Measurements from ENCODE around the gene MEGF11.
"Not testable (repeated sequence)": the region's sequence is repeated elsewhere in the genome, so short reads cannot be mapped to it uniquely, and the experiment has no call there.

Gene MEGF11

DNA sequence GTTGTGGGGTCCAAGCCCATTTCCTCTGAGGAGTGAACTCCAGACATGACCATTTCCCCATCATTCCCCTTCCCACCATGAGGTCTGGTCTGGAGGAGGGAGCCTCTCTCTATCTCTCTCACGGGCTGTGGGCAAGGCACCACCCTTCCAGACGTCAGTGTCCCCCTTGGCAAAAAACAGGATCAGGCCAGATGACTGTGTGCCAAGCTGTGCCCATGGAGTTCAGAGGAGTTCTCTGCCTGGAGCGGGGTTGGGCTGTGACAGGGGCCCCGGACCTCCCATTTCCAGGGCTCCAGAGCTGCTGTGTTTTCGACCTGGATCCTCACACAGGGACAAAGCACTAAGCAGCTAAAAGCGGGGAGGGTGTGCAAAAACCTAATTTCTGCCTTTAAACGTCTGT is 259.8 kb downstream of the MEGF11 start:
- DNase-seq, result no peak

DNA sequence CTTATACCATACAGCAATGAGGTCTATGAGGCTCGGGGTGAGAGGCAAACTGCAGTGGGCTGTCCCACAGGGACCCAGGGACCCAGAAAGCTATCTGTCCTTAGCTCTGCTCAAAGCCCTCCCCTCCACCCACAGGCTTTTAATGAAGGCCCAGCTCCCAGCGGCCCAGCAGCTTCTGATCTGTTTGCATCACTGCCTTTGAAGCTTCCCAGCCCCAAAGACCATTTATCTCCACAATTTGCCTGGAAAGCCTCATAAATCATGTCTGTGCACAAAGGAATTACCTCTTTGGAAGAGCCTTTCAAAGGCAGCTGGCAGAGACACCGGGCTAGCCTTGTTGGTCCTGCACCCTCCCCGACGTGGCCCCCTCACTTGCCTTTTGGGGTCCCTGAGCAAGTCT is 260.3 kb downstream of the MEGF11 start:
- DNase-seq, result no peak

DNA sequence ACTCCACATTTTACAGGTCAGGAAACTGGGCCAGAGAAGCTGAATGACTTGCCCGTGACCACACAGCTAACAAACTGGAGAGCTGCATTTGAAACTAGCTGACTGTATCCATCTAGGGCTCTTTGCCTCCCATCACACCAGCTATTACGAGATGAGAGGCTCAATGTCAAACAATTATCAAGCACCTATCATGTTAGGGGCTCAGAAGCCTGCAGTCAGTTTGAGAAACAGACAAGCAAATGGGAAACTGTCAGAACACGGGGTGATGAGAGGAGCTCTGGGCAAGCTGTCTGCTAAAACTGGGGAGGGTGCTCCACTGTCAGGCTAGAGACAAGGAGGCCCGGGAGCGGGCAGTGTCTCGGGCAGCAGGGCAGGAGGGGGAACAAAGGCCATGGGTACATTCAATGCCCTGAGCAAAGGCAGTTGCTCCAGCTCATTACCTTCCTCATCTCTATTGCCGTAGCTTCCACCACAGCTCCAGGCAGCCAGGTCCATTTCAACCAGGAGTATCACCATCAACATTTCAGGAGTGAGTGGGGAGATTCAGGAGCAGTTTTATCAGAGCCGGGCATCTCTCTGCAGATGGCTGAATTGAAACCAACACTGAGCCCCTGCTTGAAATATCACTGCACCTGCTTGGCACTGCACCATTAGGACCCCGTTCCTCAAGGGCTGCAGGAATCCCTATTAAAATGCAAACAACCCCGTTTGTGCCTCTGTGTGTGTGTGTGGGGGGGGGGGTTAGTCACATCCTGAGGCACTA is 261.6 kb downstream of the MEGF11 start:
- DNase-seq, result no peak

DNA sequence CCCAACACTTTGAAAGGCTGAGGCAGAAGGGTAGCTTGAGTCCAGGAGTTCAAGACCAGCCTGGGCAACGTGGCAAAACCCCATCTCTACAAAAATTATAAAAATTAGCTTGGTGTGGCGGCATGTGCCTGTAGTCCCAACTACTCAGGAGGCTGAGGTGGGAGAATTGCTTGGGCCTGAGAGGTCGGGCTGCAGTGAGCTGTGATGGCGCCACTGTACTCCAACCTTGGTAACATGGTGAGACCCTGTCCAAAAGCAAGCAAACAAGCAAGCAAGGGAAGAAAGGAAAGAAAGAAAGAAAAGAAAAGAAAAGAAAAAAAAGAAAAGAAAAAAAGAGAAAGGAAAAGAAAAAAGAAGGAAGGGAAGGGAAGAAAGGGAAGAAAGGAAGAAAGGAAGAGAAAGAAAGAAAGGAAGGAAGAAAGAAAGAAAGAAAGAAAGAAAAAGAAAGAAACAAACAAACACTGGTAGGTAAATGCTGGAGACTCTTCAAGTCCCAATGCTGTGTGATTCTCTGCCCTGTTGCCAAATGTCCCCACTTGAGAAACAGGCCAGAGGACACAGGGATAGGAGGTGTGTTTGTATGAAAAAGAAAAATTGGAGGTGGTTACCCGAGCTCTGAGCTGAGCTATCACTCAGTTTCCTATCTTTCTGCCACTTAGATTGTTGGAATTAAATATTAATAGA is 263.1 kb downstream of the MEGF11 start:
- no peak for DNase-seq

DNA sequence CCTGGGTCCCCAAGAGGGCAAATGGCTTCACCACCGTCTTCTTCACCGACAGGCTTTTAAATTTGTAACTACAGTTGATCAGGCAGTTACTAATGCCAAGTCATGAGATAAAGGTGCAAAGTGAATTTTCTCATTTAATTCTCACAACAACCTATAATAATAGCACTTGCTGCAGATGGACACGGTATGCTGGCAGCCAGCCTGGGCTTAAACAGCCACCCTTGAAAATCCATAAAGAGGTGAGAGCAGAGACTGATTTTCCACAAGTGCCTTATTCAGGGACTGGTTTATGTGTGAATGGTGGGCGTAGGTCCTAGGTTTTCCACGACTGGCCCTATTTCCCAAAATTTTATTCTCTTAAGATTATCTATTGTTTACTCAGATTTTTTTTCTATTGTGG is 266.4 kb downstream of the MEGF11 start:
- DNase-seq, result no peak

DNA sequence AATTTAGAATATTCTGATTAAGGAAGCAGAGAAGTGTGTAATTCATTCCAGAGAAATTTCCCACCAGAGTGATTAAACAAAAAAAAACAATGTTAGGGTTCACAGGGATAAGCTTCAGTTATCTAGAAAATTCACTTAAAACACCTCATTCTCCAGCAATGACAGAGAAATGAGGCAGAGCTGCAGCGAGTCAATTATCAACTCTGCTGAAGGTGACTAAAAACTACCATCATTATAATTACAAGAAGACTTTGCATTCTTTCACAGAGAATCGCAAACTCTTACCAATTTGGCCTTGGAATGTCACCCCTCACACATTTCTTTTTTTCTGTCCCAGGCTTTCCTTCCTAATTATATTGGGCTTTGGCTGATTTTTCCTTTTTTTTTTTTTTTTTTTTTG is 267.1 kb downstream of the MEGF11 start:
- no peak for DNase-seq

DNA sequence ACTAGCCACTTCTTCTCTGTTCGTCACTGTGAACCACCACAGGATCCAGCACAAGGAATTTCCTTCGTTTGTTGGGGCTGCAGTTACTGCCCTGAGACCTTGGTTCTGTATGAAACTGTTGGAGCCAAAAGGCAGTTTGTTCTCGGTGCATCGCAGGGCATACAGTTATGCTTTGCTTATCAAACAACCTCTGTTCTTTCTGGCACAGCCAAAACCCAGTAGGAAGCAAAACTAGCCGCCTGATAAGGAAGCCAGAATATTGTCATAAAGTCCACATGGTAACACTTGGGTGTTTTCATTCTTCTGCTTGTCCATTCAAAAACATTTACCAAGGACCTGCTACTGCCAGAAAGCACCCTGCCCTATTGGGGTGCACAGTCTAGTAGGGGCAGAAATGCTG is 268.2 kb downstream of the MEGF11 start:
- no peak for DNase-seq

DNA sequence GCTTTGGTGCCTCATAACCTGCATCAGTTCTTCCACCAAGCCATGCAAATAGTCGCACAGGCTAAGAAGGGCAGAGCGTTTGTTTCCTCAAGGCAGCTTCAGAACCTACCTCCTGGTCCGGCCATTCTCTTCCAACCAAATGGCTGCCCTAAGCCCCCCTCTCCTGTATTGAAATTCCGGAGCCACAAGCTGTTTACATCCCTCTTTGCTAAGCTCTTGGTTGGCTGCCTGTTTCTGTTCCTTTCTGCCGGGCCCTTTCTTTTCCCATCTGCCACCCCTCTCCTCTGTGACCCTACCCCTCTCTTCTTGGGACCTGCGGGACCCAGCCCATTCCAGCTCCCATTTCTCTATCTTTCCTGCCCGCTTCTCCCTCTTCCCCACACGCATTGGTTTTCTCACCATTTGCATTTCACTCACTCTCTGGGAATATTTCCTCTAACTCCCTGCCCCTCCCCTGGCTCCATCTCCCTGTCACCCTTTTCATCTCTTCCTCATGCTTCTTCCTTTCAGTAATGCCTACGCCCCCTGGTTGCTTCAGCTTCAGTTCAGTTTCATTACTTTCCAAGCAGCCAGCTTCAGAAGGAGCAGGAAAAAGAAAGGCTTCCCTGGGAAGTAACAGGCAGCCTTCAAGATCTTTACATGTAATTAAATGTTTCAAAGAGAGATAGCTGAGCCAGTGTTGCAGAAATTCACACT is 270.8 kb downstream of the MEGF11 start:
- no peak for DNase-seq

DNA sequence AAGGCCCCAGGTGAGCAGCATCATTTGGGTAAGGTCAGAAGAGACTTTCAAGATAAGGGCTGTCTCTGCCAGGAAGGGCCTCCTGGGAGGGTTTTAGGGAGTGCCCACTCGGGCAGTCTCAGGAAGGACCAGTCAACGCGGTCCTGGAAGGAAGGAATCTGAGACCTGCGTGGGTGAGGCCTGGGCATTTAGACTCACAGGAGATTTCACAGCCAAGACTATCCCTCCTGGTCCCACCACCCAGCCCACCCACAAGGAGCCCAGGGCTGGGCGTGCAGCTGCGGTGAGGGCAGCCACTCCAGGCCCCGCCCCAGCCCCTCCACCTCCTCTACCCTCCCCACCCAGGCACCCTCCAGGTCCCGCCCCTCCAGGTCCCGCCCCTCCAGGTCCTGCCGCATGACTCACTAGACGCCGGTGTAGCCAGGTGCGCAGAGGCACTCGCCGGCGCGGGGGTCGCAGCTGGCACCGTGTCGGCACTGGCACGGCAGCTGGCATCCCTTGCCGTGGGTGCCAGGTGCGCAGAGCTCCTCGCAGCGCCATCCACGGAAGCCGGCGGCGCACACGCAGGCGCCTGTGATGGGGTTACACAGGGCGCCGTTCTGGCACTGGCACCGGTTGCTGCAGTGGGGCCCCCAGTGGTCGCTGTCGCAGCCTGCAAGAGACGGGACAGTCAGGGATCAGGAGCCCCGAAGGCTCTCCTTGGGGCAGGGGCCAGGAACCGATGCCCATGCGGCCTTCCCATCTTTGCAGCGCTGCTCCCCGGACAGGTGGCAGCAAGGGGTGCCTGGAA is 271.5 kb downstream of the MEGF11 start:
- DNase-seq, result peak; percentile 12 to 53 (median 27)

DNA sequence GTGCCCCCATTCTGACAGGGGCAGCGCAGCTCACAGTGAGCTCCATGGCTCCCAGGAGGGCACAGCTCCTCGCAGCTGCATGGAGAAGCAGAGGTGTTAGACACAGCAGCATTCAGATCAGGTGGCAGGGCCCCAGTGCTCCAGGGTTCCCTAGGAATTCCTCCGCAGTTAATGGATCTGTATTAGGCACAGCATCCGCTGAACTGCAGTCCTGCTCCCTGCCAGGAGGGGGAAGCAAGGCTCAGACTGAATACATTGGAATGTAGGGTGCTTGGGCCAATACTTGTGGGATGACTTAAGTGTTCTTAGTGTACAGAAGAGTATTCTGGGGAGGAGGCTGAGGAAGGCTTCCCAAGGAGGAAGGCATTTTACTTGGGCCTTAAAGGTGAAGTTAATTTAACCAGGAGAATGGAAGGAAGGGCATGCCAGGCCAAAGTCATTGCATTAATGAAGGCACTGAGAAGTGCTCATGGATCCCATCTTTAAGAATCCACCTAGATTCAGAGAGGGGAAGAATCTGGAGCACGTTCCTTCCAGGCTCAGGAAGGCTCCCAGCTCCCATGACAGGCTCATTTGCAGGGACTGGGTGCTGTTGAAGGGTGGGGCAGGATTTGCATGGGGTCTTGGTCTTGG is 272.6 kb downstream of the MEGF11 start:
- peak in 1 of 5 experiments; percentile 9 for DNase-seq

DNA sequence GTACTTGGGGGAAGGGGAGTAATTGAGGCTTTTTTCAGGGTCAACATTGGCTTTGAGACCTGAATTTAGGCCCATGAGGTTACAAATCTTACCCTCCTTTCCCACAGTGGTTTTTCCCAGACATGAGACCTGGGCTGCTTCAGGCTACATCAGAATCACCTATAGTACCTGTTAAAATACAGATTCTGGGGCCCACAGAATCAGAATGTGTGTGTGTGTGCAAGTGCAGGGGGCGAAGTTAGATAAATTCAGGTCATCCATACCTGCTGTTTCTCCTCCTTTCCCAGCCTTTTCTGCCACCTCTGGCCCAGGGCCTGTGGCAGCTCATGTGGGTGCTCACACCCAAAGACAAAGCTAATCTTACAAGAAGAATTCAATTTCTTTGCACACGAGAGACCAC is 273.7 kb downstream of the MEGF11 start:
- DNase-seq, result no peak

DNA sequence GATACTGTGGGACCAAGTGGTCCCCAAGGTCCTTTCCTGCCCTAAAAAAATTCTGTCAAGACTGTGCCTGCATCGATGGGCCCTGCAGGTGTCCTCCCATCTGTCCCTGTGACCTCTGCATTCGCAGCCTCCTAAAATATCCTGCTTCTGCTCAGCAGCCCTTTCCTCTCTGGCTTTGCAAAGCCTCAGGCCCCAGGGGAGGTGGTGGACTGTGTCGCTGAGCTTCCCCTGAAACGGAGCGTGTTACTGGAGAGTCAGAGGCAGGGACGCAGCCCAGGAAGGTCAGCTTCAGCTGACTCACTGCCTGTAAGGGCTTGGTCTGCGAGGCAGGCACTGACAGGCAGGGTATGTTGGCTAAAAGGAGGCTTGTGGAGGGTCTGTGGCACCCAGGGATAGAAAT is 274.2 kb downstream of the MEGF11 start:
- no peak for DNase-seq

DNA sequence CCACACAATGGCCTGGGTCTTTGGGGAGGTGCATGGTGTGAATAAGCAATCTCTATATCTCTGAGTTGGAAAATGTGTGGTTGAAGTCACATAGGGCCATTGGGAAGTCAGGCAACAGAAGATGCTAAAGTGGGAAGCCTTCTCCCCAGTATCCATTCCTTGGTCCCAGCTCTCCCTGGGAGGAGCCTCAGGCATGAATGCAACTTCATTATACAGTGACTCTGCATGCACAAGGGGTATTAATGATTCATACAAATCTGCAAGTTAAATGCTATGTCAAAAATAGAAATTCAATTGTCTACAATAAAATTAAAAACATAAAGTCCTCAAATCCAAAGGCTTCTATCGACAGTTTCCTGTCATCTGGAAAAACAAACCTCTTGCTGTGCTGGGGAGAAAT is 275.4 kb downstream of the MEGF11 start:
- no peak for DNase-seq

DNA sequence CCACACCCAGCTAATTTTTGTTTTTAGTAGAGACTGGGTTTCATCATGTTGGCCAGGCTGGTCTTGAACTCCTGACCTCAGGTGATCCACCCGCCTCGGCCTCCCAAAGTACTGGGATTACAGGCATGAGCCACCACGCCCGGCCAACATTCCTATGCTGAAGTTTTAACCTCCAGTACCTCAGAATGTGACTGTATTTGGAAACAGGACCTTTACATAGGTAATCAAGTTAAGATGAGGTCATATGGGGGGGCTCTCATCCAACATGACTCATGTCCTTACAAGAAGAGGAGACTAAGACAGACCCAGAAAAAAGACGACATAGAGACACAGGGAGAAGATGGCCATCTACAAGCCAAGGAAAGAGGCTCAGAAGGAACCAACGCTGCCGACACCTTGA is 277.4 kb downstream of the MEGF11 start:
- DNase-seq, result not testable (repeated sequence)

DNA sequence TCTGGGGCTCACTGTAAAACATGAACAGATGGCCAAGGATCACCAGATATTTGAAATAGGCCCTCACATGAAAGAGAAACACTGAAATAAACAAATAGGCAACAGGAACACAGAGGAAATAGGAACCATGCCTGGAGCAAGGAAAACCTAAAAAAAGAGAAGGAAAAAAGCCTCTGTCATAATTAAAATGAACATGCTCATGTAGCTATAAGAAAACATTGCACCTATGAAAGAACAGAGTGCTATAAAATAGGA is 281.9 kb downstream of the MEGF11 start:
- DNase-seq, result no peak

DNA sequence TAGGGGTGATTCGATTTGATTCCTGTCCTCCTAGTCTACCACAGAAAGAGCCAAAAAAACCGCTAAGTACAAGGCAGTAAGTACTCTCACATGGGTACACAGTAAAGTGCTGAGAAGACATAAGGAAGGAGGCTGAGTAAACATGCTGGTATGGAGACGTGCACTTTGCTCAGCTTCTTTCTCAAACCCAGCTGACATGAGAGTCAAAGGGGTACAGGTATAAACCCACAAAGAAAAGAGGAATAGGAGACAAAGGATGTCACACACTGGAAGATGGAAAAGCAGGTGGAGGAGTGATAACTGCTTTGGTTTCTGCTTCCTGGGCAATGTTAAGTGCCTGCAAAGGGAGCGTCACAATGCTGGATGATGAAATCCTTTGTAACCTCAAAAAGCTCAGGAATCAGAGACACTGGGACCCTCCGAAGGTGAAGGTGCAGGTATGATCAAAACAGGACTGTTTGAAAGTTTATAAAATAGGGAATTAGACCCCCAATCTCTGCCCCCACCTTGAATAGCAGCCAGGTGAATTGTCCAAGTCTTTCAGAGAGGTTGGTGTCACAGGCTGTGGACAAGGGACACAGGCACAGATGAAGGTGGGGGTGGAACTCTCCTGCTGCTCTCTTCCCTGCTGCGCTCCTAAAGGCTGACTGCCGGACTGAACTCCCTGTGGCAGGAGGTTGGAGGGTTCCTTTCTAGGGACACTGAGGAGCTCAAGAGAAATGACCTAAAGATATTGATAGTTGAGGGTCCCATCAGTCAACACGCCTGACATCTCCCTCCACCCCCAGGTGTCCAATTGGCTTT is 282.4 kb downstream of the MEGF11 start:
- no peak for DNase-seq

DNA sequence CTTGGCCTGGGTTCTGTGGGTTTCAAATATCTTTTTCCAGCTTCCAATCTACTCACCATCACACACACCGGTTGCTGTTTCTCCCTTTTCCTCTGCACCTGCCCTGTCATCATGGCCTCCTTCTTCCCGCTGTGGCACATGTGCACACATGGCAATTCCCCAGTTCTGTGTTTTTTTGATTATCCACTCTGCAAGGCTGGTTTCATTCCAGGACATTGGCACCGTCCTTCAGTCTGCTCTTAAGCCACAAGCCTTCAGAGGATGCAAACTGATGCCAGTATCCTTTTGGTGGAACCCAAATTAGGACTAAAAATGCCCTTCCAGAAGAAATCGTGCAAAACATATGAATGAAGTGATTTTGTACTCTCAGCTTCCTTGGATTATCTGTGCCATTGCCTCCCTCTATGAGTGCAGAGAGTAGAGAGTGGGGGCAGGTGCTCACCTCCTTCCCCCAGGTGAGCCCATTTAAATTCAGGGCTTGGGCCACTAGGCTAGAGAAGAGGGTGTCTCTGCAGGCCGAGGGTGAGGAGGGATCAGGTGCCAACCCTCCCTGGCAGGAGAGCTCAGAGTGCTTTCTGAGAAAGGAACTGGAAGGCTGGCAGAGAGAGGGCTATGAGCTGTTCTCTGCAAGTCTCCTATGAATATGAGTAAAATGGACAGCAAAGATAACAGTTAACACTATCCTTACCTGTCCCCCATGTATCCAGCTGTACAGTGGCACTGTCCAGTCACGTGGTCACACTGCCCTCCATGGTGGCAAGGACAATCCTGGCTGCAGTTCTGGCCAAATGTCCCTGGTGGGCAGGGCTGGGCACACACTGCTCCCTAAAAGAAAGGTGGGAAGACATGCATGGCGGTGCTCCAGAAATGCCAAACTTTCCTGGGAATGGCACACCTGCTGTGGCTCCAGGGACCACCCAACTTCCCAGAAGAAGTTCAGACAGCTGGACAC is 283.4 kb downstream of the MEGF11 start:
- DNase-seq, result no peak

DNA sequence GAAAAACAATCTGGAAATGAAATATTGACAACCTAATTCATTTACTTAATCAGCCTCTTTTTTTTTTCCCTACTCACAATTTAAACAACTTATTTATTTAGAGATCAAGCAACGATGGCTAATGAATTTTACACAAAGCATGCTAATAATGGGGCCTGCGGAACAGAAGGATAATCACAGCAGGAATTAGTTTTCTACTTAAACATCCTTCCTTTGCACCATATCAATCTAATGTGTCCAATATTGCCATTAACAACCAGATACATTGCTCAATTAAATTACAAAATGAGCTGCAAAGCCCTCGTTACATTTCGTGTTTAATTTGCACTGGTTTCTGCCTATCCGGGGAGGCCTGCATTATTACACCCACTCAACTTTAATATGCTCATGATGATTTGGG is 285.0 kb downstream of the MEGF11 start:
- no peak for DNase-seq

DNA sequence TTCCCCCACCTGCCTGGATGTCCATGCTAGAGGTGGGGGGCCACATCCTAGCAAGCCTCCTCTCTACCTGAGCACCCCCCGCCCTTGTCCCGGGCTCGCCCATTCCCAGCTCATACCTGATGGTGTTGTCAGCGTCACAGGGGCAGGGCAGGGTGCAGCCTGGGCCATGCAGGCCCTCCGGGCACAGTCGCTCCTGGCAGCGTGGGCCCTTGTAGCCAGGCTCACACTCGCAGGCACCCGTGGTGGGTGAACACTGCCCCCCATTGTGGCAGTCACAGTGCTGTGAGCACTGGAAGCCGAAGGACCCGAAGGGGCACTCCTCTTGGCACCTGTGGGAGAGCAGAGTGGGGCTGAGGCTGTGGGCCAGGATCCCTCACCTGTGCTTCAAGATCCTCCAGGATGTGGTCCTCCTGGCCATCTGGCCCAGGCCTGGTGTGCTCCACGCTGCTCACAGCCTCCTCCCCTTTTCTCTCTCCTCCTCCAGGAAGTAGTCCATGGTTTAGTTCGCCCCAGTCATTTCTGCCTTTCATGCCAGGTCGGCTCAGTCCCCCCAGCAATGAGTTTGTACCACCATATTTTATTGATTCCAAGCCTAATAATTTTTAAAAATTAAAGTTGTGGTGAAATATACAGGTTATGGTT is 288.6 kb downstream of the MEGF11 start:
- DNase-seq, result no peak

DNA sequence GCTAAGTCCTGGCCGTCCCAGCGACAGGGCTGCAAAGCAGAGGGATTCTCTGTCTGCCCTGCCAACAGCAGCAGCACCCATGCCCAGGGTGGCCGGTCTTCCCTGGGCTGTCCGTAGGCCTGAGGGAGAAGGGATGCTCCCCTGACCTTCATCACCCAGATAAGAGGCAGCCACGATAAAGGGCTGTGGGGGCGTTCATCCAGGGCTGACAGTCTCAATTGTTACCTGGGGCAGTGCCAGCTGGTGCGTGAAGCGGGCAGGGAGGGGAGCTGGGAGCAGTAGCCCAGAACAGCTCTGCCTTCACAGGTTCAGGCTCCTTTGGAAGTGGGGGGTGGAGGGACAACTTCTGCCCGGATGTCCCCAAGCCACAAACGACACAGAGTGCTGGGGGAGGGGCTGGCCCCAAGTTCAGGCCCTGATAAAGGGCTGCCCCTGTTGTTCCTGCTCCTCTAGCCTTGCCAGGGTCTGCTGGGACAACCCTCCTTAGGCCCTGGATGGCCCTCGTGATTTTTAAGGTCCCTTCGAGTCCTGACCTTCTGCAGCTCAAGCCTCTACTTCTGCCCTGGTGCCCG is 289.6 kb downstream of the MEGF11 start:
- no peak for DNase-seq

All from T-helper 2 cell (primary cell).